PC-3 (cell line): ENCODE measurements around the gene KAT2B. TPM values are rescaled to one million over a fixed set of nuclear protein-coding genes. Genes with fewer than 3 reads are reported as not detected.
A peak's percentile ranks its signal among the peaks of the same experiment; 100 is the strongest.

Experiments
- ATAC-seq: fragments of 200-7000 bp; cut with Tn5 transposase; 2 replicates; pipeline ENCODE4 v1.9.1; 2020; ENCODE audit warnings: mild to moderate bottlenecking, moderate library complexity
- BruUV-seq: library from RNA; stranded (reverse); fragments of 400-500 nt; replicated peaks from 2 replicates; lab custom pipeline; 2021; lab: Mats Ljungman, UMichigan
- CTCF ChIA-PET: fragments of 300-600 bp; sonication (Branson Sonifier 250); formaldehyde crosslinking; loops from one replicate; lab custom pipeline; 2022; ENCODE audit warnings: antibody characterized with exemption; lab: Charles Lee
- POLR2A ChIA-PET: fragments of 300-600 bp; sonication (Branson Sonifier 250); formaldehyde crosslinking; loops from one replicate; lab custom pipeline; 2022; ENCODE audit warnings: antibody characterized with exemption; ENCODE audit not compliant: unreplicated experiment; lab: Charles Lee
- DNase-seq: peaks from one replicate; pipeline ENCODE4 v3.0.0-alpha.2; 2015
- H2AFZ ChIP-seq: fragments of 300-600 bp; sonication (generic); 2 replicates; pipeline ENCODE4 v1.6.0; 2016; ENCODE audit warnings: antibody characterized with exemption, low read length
- H3F3A ChIP-seq: fragments of 300-600 bp; sonication (generic); one replicate; pipeline ENCODE4 v1.6.0; 2017; ENCODE audit warnings: antibody characterized with exemption, low read length, control low read depth, mild to moderate bottlenecking; ENCODE audit not compliant: unreplicated experiment
- H3K27ac ChIP-seq: fragments of 300-600 bp; sonication (generic); 2 replicates; pipeline ENCODE4 v1.5.1; 2016; ENCODE audit warnings: mild to moderate bottlenecking, low read length
- H3K27me3 ChIP-seq: fragments of 300-600 bp; sonication (generic); 2 replicates; pipeline ENCODE4 v1.6.1; 2016; ENCODE audit warnings: low read length, mixed read lengths
- H3K36me3 ChIP-seq: fragments of 300-600 bp; sonication (generic); 2 replicates; pipeline ENCODE4 v1.6.1; 2016; ENCODE audit warnings: low read depth, mixed run types, low read length, mixed read lengths
- H3K4me1 ChIP-seq: fragments of 300-600 bp; sonication (generic); 2 replicates; pipeline ENCODE4 v1.5.1; 2016; ENCODE audit warnings: low read length; ENCODE audit not compliant: insufficient read depth
- H3K4me2 ChIP-seq: fragments of 300-600 bp; sonication (generic); 2 replicates; pipeline ENCODE4 v1.6.0; 2016; ENCODE audit warnings: low read length
- H3K4me3 ChIP-seq: fragments of 300-600 bp; sonication (generic); 2 replicates; pipeline ENCODE4 v1.5.1; 2016; ENCODE audit warnings: mild to moderate bottlenecking, low read length, mixed read lengths
- H3K79me2 ChIP-seq: fragments of 300-600 bp; sonication (generic); 2 replicates; pipeline ENCODE4 v1.6.1; 2017; ENCODE audit warnings: low read length, mixed read lengths
- H3K9ac ChIP-seq: fragments of 300-600 bp; sonication (generic); 2 replicates; pipeline ENCODE4 v1.6.0; 2016; ENCODE audit warnings: mild to moderate bottlenecking, low read length
- H3K9me2 ChIP-seq: fragments of 300-600 bp; sonication (generic); replicated peaks from 2 replicates; pipeline ENCODE4 v1.6.1; 2016; ENCODE audit warnings: mixed run types, low read length, mixed read lengths
- H3K9me3 ChIP-seq: fragments of 300-600 bp; sonication (generic); 2 replicates; pipeline ENCODE4 v1.6.1; 2016; ENCODE audit warnings: low read length, mixed read lengths
- H4K20me1 ChIP-seq: fragments of 300-600 bp; sonication (generic); 2 replicates; pipeline ENCODE4 v1.6.1; 2016; ENCODE audit warnings: low read length, mixed read lengths
- EZH2 ChIP-seq: fragments of 300-600 bp; sonication (generic); IDR thresholded peaks from one replicate; pipeline ENCODE4 v1.6.1; 2017; ENCODE audit warnings: antibody characterized with exemption, mild to moderate bottlenecking, low read length; ENCODE audit not compliant: unreplicated experiment
- EZH2phosphoT487 ChIP-seq: fragments of 300-600 bp; sonication (generic); IDR thresholded peaks from 2 replicates; pipeline ENCODE4 v1.6.1; 2018; ENCODE audit warnings: mild to moderate bottlenecking, antibody characterized with exemption, low read length, borderline replicate concordance
- intact Hi-C: fragments of 100-400 bp; cut with micrococcal nuclease; formaldehyde crosslinking; loops from 2 replicates; pipeline ENCODE4 v1.9.0; 2023
- total RNA-seq: library from RNA; depleted of rRNA; stranded (reverse); fragments of >200 nt; gene quantifications from 2 replicates; pipeline ENCODE4 v1.2.3, GENCODE V29; 2014
- TF ChIP-seq, protein P1 (sequence below): fragments of 300-600 bp; sonication (generic); conservative IDR thresholded peaks from 2 replicates; pipeline ENCODE4 v1.5.1; 2017; ENCODE audit warnings: antibody characterized with exemption, low read depth, mild to moderate bottlenecking, low read length

KAT2B gene
- total RNA-seq, 1 experiment from 2014 or later: 11.9 TPM

DNA sequence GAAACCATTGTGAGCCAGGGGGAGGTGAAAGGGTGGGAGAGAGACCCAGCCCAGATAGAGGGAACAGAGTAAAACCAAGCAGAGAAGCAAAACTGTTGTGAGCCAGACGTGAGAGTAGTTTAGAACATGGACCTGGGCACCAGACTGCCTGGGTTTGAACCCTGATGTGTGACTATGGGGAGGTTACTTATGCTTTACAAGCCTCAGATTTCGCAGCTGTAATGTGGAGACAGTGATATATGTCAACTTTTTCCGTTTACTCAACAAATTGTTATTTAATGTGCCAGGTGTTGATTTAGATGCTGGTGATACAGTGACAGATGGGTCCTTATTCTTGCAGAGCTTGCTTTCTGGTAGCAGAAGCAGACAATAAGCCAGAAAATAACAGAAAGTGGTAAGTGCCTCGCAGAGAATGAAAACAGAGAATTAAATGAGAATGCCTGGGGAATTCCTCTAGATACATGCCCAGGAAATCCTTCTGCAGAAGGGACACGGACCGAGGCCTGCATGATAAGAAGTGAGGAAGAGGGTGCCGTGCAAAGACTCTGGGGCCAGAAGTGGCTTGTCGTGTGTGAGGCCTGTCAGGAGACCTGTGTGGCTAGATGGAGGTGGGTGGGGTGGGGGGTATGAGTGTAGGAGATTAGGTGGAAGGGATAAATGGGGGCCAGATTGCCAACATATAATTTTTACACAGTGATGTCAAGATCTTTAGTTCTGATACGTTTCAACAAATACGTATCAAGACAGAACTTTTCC is 15.0 kb downstream of the KAT2B start:
- ATAC-seq: peak; percentile 2

DNA sequence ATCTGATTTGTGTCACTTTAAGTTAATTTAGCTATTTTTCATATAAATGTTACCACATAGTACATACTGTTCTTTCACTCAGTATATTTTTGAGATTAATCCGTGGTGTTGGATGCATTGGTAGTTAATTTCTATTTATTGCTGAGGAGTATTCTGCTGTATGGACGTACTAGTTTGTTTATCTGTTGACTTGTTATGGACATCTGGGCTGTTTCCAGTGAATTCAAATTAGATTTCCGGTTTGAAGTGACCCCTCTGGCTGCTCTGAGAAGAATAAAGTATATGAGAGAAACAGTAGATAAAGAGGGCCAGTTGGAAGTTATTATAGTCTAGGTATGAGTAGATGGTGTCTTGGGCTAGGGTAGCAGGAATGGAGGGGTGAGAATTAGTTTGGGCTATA is 15.6 kb downstream of the KAT2B start:
- Histone ChIP-seq H3K9me3 (no peaks in the 10 kb centered on the region), H3K27me3 (no peaks in the 10 kb centered on the region), H3K4me1 (peaks cover 46% of the 10 kb centered on the region), H3K9ac (no peak overlapping the region), H3K27ac (no peak overlapping the region), H4K20me1 (no peaks in the 10 kb centered on the region), H3K36me3 (no peaks in the 10 kb centered on the region), H3K4me2 (no peak overlapping the region), H3F3A (no peaks in the 10 kb centered on the region), H3K4me3 (no peak overlapping the region), H2AFZ (no peak overlapping the region), H3K79me2 (no peaks in the 10 kb centered on the region), H3K9me2 (no peaks in the 10 kb centered on the region)
- ATAC-seq (no peak), DNase-seq (no peak)
- no TSS peak for BruUV-seq
- ChIA-PET CTCF (no interaction called here), POLR2A (interaction anchor here (0.5 kb wide), 1 partner anchor 277 kb away, joined by 3 read pairs; no protein-coding TSS in a partner anchor)
- TF ChIP-seq, protein P1, sequence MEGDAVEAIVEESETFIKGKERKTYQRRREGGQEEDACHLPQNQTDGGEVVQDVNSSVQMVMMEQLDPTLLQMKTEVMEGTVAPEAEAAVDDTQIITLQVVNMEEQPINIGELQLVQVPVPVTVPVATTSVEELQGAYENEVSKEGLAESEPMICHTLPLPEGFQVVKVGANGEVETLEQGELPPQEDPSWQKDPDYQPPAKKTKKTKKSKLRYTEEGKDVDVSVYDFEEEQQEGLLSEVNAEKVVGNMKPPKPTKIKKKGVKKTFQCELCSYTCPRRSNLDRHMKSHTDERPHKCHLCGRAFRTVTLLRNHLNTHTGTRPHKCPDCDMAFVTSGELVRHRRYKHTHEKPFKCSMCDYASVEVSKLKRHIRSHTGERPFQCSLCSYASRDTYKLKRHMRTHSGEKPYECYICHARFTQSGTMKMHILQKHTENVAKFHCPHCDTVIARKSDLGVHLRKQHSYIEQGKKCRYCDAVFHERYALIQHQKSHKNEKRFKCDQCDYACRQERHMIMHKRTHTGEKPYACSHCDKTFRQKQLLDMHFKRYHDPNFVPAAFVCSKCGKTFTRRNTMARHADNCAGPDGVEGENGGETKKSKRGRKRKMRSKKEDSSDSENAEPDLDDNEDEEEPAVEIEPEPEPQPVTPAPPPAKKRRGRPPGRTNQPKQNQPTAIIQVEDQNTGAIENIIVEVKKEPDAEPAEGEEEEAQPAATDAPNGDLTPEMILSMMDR: no peak
- TF ChIP-seq EZH2phosphoT487: no peak
- TF ChIP-seq EZH2: no peak
- intact Hi-C loops: loop anchor here (5.0 kb wide), 1 partner anchor 56 kb away; no protein-coding TSS in a partner anchor

More for the DNA sequence above, 15.0 kb downstream of the KAT2B start:
- Histone ChIP-seq H3K9me2 (no peaks in the 10 kb centered on the region), H3K9ac (peak overlapping the region; percentile 18; the same call in 1 of the 2 replicates), H3K4me3 (no peak overlapping the region), H3K4me2 (peak overlapping the region; percentile 68), H3K36me3 (no peaks in the 10 kb centered on the region), H3K79me2 (no peaks in the 10 kb centered on the region), H2AFZ (no peak overlapping the region), H3K27me3 (no peaks in the 10 kb centered on the region), H3K27ac (peak overlapping the region; percentile 66), H4K20me1 (no peaks in the 10 kb centered on the region), H3F3A (no peaks in the 10 kb centered on the region), H3K4me1 (peaks cover 45% of the 10 kb centered on the region), H3K9me3 (no peaks in the 10 kb centered on the region)
- CTCF ChIA-PET: no interaction called here
- DNase-seq: no peak
- no TSS peak for BruUV-seq
- TF ChIP-seq EZH2phosphoT487: no peak
- TF ChIP-seq, protein P1: no peak
- TF ChIP-seq EZH2: no peak
- intact Hi-C loops: loop anchor here (5.0 kb wide), 1 partner anchor 57 kb away; no protein-coding TSS in a partner anchor
- POLR2A ChIA-PET: interaction anchor here (0.5 to 0.7 kb wide), 2 partner anchors 77 to 278 kb away, joined by 3 read pairs; no protein-coding TSS in a partner anchor
